H54 (cell line): ENCODE measurements around the gene CCDC177.

Experiments
- DNase-seq: peaks from one replicate; pipeline ENCODE4 v3.0.0; 2011; ENCODE audit warnings: low spot score, mixed read lengths; ENCODE audit not compliant: insufficient read length
- FAIRE-seq: peaks from 3 replicates; lab custom pipeline; 2011; peaks lifted over from hg19 to GRCh38; lab: Jason Lieb, UNC
- POLR2A ChIP-seq: IDR thresholded peaks from 2 replicates; pipeline ENCODE4 v1.6.1; 2011; ENCODE audit warnings: low read depth, mild to moderate bottlenecking, low read length

Gene CCDC177

GRCh38 chr14:69567563-69567962, 7.1 kb downstream of the CCDC177 start:
- FAIRE-seq: no peak

GRCh38 chr14:69561893-69562292, 12.8 kb downstream of the CCDC177 start:
- TF ChIP-seq POLR2A: no peak
- FAIRE-seq (no peak), DNase-seq (no peak)

More at GRCh38 chr14:69567563-69567962, 7.1 kb downstream of the CCDC177 start:
- no peak for DNase-seq
- no peak for TF ChIP-seq POLR2A

- FAIRE-seq: no peak
- DNase-seq: no peak
- TF ChIP-seq POLR2A: no peak
Observed at GRCh38 chr14:69560826-69561225, 13.8 kb downstream of the CCDC177 start.

- DNase-seq (no peak), FAIRE-seq (no peak)
- no peak for TF ChIP-seq POLR2A
Observed at GRCh38 chr14:69559581-69560011, 15.1 kb downstream of the CCDC177 start.

GRCh38 chr14:69558774-69559173, 15.9 kb downstream of the CCDC177 start:
- no peak for TF ChIP-seq POLR2A
- FAIRE-seq (no peak), DNase-seq (no peak)

GRCh38 chr14:69554500-69554899, 20.2 kb downstream of the CCDC177 start:
- TF ChIP-seq POLR2A: no peak
- no peak for DNase-seq
- no peak for FAIRE-seq

GRCh38 chr14:69553252-69553651, 21.4 kb downstream of the CCDC177 start:
- DNase-seq (no peak), FAIRE-seq (peak; percentile 38)
- no peak for TF ChIP-seq POLR2A

- no peak for TF ChIP-seq POLR2A
- DNase-seq: no peak
- FAIRE-seq: no peak
Observed at GRCh38 chr14:69551511-69551910, 23.2 kb downstream of the CCDC177 start.

GRCh38 chr14:69548566-69548965, 26.1 kb downstream of the CCDC177 start:
- FAIRE-seq (no peak), DNase-seq (no peak)
- no peak for TF ChIP-seq POLR2A

- FAIRE-seq: no peak
- no peak for DNase-seq
- no peak for TF ChIP-seq POLR2A
Observed at GRCh38 chr14:69547701-69548348, 26.8 kb downstream of the CCDC177 start.

GRCh38 chr14:69543341-69544115, 31.1 kb downstream of the CCDC177 start:
- peak; percentile 72 for DNase-seq
- peak; percentile 69 for FAIRE-seq
- no peak for TF ChIP-seq POLR2A

- no peak for TF ChIP-seq POLR2A
- DNase-seq (no peak), FAIRE-seq (no peak)
Observed at GRCh38 chr14:69542311-69542710, 32.4 kb downstream of the CCDC177 start.

GRCh38 chr14:69540654-69541335, 33.9 kb downstream of the CCDC177 start:
- no peak for FAIRE-seq
- DNase-seq: no peak
- TF ChIP-seq POLR2A: no peak

GRCh38 chr14:69539631-69540410, 34.9 kb downstream of the CCDC177 start:
- FAIRE-seq (no peak), DNase-seq (no peak)
- no peak for TF ChIP-seq POLR2A
